T follicular helper cell (primary cell): ENCODE data around the gene EFL1.
A peak's percentile ranks its signal among the peaks of the same experiment; 100 is the strongest.

Experiments
- DNase-seq: peaks from one replicate; pipeline ENCODE4 v3.0.0-alpha.2; 2020; ENCODE audit warnings: low read depth

The EFL1 gene

GRCh38 chr15:82124331-82125263, 137.9 kb downstream of the EFL1 start:
- no peak for DNase-seq

- DNase-seq = no peak
Measured at GRCh38 chr15:82122746-82123400, 139.7 kb downstream of the EFL1 start.

GRCh38 chr15:82118040-82118439, 144.5 kb downstream of the EFL1 start:
- no peak for DNase-seq

GRCh38 chr15:82117296-82117695, 145.2 kb downstream of the EFL1 start:
- DNase-seq = no peak

GRCh38 chr15:82114660-82115059, 147.9 kb downstream of the EFL1 start:
- no peak for DNase-seq

GRCh38 chr15:82113106-82113715, 149.3 kb downstream of the EFL1 start:
- DNase-seq = no peak

- DNase-seq = no peak
Measured at GRCh38 chr15:82111918-82112317, 150.6 kb downstream of the EFL1 start.

- no peak for DNase-seq
Measured at GRCh38 chr15:82110144-82110543, 152.4 kb downstream of the EFL1 start.

GRCh38 chr15:82108489-82109078, 153.9 kb downstream of the EFL1 start:
- peak; percentile 59 for DNase-seq

- DNase-seq = no peak
Measured at GRCh38 chr15:82106679-82107078, 155.9 kb downstream of the EFL1 start.

- DNase-seq = no peak
Measured at GRCh38 chr15:82105451-82106215, 156.9 kb downstream of the EFL1 start.

- DNase-seq = no peak
Measured at GRCh38 chr15:82103468-82103867, 159.1 kb downstream of the EFL1 start.

GRCh38 chr15:82100111-82100929, 162.2 kb downstream of the EFL1 start:
- no peak for DNase-seq

- DNase-seq = no peak
Measured at GRCh38 chr15:82098674-82099073, 163.9 kb downstream of the EFL1 start.

GRCh38 chr15:82095803-82096202, 166.7 kb downstream of the EFL1 start:
- no peak for DNase-seq

GRCh38 chr15:82093774-82094211, 168.7 kb downstream of the EFL1 start:
- no peak for DNase-seq

- DNase-seq = no peak
Measured at GRCh38 chr15:82093325-82093724, 169.2 kb downstream of the EFL1 start.

- DNase-seq = no peak
Measured at GRCh38 chr15:82091636-82092140, 170.8 kb downstream of the EFL1 start.

GRCh38 chr15:82086243-82086995, 176.1 kb downstream of the EFL1 start:
- DNase-seq = no peak
